NCI-H128 (cell line): Measurements from ENCODE around the gene MGAM2.

ENCODE experiments used
- DNase-seq: peaks from one replicate; lab custom pipeline; 2025; ENCODE audit not compliant: unreplicated experiment; lab: John Stamatoyannopoulos, UW

Gene MGAM2

DNA sequence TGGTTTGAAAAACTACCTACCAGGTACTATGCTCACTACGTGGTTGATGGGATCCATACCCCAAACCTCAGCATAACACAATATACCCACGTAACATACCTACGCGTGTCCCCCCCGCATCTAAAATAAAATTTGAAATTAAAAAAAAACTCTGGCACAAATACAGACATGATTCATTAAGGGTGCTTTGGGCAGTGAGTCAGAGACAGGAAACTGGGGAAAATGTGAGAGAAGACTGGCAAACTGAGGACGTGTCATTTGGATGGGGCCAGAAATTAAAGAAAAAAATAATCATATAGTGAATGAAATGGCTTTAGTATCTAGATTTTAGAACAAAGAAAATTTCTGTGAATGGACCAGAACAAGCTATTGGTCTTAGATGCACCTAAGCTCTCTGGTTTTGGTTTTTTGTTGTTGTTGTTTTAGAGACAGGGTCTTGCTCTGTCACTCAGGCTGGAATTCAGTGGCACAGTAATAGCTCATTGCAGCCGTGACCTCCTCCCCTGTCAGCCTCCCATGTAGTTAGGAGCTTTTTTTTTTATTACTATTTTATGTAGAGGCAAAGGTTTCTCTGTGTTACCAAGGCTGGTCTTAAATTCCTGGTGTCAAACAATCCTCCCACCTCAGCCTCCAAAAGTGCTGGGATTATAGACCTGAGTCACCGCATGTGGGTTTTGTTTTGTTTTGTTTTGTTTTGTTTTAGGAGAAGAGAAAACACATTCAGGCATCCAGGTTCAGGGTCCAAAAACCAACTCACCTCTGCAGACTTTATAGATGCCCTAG is 152.3 kb downstream of the MGAM2 start:
- no peak for DNase-seq
